ENCODE measurements around the gene TCEA3.

- no peak for TF ChIP-seq POLR2A (IDR thresholded peaks at IDR 0.05)
- TF ChIP-seq, protein P1, sequence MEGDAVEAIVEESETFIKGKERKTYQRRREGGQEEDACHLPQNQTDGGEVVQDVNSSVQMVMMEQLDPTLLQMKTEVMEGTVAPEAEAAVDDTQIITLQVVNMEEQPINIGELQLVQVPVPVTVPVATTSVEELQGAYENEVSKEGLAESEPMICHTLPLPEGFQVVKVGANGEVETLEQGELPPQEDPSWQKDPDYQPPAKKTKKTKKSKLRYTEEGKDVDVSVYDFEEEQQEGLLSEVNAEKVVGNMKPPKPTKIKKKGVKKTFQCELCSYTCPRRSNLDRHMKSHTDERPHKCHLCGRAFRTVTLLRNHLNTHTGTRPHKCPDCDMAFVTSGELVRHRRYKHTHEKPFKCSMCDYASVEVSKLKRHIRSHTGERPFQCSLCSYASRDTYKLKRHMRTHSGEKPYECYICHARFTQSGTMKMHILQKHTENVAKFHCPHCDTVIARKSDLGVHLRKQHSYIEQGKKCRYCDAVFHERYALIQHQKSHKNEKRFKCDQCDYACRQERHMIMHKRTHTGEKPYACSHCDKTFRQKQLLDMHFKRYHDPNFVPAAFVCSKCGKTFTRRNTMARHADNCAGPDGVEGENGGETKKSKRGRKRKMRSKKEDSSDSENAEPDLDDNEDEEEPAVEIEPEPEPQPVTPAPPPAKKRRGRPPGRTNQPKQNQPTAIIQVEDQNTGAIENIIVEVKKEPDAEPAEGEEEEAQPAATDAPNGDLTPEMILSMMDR (IDR thresholded peaks at IDR 0.05), result no peak
Measured at GRCh38 chr1:23471473-23472075, 47.0 kb upstream of the TCEA3 start.

All from body of pancreas (tissue), 4 donors.